Stimulated activated CD4-positive, alpha-beta T cell treated with anti-CD3 and anti-CD28 coated beads, Interleukin-2, amount 100 ng/mL, for 24 hours (primary cell): ENCODE measurements around the gene SATB1.

Experiments
- DNase-seq, 2 donors: peaks; one replicate each; pipeline ENCODE4 v3.0.0-alpha.2; 2020

SATB1 gene

DNA sequence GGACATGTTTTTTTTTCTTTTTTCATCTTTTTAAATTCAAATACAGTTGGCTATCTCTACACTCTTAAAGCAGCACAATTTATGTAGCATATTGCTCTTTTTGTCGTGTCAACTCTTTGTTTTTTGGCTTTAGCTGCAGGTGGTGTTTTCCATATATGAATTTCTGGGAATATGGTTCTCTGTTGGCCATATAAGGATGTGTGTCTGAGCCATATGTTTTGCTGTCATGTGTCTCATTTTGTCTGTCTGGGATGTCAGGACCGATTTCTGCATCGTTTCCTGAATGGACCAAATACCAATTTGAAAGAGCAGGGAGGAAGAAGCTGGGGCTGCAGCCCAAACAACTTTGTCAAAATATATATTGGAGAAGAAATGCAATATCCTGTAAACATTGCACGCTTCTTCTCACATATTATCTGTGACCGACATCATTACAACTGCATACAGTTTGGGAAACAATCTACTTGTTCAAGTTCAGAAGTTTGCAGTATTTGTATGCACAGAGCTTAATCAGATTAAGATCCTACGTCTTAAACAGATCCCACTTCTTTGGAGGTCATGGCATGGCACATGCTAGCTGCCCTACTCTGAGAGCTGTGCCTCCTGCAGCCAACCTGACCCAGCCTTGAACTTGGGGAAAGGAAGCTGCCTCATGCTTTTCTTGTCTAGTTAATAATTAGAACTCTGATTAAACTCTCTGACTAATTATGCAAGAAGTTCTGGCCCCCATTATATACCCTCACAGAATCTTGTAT lies 4.0 kb upstream of the SATB1 start:
- DNase-seq: no peak

DNA sequence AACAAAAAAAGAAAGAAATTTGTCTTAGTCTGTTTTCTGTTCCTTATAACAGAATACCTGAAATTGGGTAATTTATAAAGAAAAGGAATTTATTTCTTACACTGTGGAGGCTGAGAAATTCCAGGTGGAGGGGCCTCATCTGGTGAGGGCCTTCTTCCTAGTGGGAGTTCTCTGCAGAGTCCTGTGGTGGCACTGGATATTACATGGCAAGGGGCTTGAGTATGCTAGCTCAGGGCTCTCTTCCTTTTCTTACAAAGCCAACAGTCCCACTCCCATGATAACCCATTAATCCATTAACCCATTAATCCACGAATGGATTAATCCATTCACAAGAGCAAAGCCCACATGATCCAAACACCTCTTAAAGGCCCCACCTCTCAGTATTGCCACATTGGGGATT lies 2.9 kb upstream of the SATB1 start:
- DNase-seq: no peak

DNA sequence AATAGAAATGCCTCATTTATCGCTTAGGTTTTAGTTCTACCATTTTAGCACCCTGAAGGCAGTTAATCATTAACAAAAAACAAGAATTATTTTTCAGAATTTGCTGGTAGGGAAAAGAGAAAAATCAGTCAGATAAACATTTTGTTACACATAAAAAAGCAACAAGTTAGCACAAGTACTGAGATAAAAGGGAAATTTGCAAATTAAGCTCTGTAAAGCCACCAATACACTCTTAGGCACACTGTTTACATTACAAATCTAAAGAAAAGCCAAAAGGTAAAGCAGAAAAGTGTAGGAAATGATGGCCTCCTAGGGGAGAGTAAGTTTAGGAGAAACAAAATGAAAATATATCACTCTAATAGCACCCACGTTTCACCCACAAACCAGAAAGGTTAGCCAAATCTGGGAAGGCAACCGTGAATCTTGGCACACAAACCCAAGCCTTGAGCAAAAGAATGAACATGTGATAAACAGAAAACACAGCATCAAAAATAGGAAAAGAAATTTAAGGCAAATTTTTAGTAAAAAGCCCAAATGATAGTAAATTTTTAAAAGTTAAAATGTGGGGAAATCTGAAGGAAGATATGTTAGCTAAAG lies 1.6 kb upstream of the SATB1 start:
- no peak for DNase-seq

DNA sequence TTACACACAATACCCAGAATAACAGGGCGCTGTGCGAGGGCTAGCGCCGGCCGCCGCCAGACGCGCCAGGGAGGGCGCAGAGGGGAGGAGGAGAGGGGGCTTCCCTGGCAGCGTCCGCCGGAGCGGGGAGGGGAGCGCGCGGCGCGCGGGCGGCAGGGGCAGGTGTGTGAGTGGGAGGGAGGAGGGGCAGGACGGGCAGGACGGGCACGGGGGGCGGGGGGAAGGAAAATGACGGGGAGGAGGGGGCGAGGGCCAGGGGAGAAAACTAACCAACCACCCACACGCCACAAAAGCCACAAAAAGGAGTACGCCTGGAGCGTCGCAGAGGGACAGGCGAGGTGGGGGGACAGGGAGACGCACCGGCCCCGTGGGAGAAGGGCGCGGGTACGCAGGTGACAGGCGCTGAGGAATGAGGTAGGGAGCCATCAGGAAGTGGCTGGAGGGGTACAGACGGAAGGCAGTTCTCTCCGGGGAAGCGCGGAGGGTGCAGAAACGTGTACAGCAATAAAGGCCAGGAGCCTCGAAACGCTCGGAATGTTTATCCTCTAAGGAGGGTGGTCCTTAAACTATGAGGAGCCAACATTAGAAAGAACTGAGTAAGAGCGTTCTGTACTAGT lies 610 bp upstream of the SATB1 start:
- DNase-seq: peak; percentile 71 to 77

DNA sequence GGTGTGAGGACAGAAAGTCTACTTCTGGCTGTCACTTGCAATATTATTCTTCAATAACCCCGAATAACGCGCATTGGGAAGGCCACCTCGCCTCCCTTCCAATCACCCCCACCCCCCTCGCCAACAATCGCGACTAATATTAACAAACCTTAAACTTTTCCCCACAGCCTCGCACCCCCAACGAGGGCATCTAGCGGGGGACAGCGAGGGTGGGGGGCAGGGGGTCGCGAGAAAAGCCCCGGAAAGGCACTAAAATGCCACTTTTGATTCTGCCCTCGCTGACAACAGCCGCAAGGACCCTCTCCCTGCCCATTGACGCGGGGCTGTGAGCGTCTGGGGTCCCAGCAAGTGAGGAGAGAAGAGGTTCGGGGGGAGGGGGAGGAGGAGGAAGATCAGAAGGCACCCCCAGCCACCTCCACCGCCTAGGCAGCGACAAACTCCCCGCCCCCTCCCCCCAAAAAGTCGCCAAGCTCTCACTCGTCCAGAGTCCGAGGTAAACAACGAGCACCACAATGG lies 868 bp downstream of the SATB1 start:
- DNase-seq: peak in 1 of 2 donors; percentile 38

DNA sequence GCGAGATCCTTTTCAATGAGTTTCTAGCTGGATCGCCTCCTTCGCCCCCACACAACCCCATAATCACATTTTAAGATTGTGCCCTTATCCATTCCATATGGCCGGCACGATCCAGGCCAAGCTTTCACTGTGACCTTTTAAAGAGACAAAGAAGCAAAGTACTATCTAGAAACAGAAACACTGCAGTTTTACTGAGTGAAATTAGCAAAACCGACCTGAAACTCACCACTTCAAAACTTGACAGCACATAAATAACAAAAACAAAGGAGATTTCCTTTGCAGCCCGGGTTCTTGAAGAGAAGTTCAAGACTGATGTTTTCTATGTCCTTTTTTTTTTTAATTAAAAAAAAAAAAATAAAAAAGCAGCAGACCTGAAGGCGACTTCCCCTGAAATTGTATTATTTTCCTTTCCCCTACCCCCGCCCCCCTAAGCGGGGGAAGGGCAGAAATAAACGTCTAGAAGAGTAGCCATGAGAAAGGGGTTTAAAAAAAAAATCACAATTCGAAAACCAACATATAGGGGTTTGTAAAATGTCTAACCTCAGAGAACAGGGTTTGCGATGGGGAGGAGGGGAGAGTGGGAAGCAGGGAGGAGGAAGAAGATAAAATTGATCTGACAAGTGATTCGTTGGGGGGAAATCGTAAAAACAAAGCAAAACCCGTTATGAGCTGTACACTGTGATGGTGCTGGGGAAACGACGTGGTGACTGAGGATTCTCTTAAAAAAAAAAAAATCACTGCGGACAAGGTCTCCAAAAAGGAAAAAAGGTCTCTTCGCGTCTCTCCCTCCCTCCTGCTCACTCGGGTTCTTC lies 1.5 kb downstream of the SATB1 start:
- DNase-seq: peak; percentile 53 to 55

DNA sequence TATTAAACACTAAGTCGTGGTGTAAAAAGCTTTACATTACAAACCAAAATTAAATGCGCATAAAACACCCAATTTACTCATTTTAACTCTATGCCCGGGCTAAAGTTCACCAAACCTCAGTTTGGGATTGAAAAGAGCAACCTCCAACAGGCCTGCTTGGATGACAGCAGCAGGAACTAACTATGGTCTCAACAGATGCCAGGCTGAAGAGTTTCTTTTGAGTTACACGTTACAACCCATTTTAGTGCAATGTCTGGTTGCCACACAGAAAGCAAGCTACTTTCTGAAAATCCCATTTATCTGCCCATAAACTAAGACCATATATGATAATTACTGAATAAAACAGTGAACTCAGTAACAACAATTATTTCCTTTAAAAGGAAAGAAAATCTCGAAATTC lies 2.2 kb downstream of the SATB1 start:
- no peak for DNase-seq

DNA sequence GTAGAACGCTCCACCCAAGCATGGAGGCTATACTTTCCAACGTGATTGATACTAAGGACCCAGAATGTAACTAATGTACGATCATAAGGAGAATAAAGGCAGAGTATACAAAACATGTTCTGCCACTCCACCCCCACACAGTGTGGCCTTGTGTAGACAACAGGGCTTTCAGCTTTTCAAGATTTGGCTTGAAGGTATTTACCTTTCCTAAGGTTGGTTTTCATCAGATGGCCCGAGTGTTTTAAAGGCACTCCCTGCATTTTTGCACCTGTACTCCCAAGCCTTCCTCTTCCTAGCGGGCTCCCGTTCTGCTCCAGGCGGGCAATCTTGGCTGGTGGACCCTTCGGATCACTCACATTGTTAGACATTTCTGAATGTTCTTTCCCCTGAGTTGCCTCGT lies 4.6 kb downstream of the SATB1 start:
- DNase-seq: no peak

DNA sequence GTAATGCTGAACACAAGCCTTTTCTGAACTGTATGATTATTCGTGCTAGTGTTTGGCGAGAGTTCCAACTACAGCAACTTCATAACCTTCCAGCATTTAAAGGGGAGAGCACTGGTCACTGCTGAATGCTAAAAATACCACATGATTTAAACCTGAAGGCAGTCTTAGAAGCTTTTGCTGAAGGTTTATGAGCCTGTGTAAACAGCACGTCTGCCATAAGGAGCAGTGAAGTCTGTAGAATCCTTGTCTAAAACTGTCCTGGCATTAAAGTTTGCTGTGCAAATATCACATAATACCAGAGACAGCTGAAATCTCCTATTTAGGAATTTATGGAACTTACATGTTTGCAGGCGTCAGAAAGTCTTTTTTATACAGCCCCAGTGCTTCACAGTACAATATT lies 5.9 kb downstream of the SATB1 start:
- no peak for DNase-seq

DNA sequence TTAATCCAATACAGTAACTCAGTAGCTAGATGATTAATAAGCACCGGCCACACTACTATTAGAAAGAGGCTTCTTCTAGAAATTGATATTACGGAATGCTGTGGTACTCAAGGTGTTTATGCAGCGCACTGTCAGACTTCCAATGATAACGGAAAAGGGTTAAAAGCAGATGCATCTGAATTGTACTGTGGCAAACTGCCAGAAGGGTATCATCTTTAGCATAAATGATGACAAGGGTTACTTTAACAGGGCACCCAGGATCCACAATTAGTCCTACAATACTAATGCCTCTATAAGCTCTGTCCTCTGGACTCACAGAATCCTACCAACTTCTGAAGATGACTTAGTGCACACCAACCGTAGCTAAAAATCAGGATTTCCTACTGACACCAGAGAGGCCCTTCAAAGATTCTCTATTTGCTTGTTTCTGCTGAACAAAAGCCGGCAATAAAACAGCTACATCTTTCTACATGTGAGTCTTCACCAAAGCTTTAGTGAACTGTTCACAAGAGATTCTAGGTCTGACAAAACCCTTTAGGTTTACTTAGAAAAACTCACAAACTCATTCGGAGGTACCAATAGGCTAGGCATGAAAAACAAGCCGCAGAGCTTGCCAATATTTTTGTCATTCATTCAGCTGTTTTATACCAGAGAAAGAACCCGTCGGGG lies 7.1 kb downstream of the SATB1 start:
- no peak for DNase-seq

DNA sequence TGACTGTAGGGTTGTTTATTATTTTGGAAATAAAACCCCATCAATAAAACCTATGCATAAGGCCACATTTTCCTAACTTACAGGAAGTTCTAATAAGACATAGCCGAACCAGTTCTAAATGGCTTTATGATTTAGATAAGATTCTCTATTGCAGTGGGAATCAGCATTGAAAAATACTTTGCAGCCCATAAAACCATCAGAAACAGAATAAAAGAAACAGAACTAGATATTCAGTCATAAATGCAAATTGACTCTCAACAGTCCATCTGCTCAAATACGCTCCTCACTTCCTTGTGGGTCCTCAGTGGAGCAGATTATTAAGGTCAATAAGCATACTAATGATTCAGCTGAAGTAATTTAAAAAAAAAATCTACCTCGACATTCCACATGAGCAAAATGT lies 8.8 kb downstream of the SATB1 start:
- no peak for DNase-seq

DNA sequence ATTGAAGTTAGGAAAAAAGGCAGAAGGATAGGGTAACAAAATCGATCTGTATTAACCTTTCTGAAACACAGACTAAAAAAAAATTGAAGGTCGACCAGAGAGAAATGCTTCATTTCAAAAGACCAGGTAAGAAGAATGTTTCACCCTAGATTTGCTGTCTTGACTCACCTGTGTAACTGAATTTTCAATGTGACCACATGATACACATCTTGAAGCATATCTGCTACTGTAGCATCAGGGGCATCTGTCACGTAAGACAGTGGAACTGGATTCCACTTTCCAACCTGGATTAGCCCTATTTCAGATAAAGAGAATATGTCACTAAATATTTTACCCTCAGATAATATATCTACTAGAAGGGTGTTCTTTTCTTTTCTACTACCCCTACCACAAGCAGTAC lies 9.3 kb downstream of the SATB1 start:
- no peak for DNase-seq

DNA sequence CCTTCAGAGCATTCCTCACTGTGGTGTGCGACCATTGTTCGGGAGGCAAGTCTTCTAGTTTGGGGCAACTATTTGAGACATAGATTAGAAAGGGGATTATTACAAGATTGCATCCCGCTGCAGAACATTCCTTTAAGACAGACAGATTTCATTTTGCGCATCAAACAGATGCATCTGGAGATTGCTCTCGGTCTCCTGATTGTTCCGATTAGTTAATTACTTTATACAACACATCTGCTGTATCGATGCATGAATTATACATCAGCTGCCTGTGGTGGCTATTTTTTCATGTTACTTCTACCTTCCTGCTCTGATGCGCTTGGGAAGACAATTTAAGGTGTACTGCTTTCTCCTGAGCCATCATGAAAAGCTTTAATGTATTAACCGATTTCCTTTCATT lies 10.0 kb downstream of the SATB1 start:
- no peak for DNase-seq

DNA sequence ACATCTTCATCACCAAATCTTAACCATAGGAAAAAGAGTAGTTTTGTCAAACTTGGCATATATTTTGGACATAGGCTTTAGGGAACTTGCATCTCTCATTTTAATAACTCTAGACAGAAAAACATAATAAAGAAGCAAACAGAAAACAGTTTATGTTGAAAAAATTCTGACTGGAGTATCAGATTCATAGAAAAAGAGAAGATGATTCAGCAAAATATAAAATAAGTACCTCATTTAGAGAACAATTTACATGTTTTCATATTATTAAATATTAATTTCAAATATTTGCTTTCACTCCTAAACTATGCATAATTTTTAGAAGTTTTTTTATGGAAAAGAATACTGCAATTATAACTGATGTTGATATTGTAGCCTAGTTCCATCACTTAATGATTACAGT lies 12.5 kb downstream of the SATB1 start:
- no peak for DNase-seq

DNA sequence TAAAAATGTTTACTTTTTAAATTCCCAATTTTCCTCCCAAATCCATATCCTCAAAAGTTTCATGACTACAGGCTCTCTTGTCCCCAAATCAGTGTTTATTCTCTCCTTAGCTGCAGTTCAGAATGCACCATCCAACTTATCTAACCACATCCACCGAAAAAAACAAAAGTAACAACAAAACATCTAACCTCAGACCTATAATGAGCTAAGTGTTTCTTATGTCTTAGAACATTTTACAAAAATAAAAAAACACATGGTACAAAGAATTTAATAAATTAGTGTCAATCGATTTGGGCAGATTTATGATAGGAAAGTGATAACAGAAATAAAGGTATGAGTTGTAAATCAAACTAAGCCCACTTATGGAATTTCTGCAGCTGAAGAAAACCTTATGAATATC lies 13.6 kb downstream of the SATB1 start:
- DNase-seq: no peak

DNA sequence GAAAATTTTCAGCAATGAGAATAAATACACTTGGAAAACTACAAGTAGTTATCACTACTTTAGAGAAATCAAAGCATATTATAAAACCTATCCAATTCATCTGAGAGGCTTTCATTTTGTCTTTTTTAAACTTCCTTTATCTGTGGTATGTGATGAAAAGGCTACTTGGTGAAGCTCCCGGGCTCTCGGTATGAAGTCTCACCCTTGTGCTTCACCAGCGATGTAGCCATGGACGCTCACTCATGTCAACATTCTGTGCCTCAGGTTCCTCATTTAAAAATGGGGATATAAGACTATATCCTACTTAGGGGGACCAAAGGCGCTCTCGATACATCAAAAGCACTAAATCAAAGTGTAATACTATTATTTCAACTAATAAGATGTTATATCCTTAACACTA lies 14.9 kb downstream of the SATB1 start:
- no peak for DNase-seq

DNA sequence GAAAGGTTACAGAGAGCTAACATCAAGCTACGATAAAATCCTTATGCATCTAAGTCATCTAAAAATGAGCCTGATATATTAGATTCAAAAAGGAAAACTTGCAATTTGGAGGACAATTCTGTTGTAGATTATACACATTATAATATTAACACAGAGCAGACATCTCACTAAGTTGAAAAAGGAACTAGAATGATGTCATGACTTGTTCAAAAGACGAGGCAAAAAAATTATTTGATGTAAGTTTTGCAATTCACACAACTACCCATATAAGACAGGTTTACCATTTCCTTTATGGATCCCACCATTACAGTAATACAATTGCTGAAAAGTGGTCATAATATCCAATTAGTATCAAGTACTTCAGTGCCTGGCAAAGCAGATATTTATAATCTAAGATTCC lies 15.9 kb downstream of the SATB1 start:
- no peak for DNase-seq

DNA sequence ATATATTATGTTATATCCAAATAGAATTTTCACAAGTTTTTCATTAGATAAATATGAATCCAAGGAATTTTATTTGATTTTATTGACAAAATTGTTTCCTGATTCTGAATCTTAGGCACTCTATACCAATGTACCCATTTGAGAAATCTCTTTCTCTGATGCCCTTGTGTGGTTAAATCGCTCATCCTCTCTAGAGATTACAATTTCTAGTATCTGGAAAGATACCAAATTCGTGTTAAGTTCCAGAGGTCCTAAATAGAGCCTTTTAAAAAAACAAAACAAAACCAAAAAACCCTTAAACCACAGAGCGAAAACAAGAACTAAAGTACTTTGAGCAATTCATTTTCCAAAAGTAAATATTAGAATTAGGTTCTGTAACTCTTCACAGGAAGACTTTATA lies 20.0 kb downstream of the SATB1 start:
- no peak for DNase-seq

DNA sequence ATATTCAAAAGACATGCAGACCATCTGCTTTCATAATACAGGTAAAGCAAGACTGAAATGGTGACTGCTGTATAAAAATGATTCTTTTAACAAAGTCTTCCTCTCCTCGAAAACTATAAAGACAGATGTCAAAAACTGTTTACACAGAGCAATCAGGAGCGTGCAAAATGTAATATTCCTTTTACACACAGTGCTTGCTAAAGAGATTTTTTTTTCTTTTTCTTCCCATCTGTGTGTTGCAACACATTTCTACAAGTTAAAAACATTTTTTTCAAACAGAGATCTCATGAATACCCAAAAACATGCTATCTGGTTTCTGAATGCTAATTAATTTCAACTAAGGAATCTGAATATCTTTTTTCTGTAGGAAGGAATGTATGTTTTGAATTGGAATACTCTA lies 22.1 kb downstream of the SATB1 start:
- DNase-seq: no peak

DNA sequence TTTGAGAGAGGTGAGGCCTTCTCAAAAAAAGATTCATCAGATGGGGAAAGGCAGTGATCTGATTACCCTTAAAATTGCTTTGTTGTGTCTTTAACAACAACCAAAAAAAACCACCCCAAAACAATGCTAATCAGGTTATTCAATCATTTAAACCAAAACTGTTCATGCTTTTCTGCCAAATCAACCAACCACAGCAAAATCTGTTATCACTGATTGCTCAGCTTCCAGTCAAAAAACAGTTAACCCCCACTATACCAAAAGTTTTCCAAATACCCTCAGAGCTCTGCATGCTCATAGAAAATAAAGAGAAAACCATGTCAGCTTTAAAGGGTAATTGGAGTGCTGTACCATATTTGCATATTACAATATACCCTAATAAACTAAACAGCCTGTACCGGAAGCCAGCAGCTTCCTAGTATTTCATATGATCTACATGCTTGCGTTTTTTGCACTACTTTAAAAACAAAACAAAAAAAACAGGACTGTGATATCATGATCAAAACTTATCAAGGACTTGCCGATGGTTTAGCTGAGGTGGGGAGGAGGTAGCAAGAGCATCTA lies 22.8 kb downstream of the SATB1 start:
- no peak for DNase-seq

DNA sequence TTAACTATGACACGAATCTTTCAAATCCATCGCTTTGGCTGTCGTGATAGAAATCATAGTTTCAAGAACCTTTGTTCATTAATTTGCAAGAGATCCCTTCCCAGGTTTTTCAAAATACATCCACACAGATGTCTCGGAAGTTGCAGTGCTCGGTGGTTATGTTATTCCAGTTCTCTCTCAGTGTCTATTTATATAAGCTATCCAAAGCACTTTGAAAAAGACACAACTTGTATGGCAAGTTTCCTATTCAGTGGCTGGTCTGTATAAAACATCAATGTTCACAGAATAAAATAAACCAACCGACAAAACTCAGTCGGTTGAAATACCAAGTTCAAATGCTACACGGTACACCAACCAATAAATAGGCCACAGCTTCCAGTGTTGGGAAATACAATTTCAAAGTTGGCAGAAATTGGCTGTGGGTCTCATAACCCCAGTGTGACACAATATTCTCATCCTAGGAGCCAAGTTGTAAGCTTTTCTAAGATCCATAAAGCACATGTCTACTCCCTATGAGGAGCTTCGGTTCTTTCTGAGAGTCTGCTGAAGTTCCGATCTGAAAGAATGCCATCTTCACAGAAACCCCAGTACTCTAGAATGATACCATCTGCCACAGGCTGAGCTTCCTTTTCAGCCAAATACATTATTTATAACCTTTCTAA lies 23.7 kb downstream of the SATB1 start:
- no peak for DNase-seq

DNA sequence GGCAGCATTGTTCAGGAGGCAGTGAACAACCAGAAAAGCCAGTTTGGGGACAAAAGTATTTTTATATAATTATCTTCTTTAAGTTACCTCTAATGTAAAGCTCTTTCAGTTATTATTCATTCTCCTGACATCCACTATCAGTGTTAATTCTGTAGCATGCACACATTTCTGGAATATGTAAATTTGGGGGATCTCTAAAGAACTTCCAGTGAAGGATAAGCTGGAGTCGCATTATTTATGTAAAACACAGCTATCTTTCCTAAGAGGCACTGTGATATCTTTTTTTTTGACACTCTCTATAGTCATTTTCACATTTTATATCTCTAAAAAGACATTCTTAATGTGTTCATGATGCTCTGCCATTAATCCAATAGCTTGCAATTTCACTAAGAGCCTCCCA lies 26.7 kb downstream of the SATB1 start:
- no peak for DNase-seq
